Measurements from ENCODE around the gene RACGAP1. TPM values are rescaled to one million over a fixed set of nuclear protein-coding genes. Genes with fewer than 3 reads are reported as not detected.
A peak's percentile ranks its signal among the peaks of the same experiment; 100 is the strongest.

RACGAP1 gene
- total RNA-seq, 2 experiments from 2014 or later: 3.0 to 3.3 TPM

GRCh38 chr12:50040657-50041056 lies 15.4 kb upstream of the RACGAP1 start:
- Histone ChIP-seq H3K4me1 (ENCODE audit: insufficient read depth, low read length) (no peaks in the 10 kb centered on the region), H3K27me3 (ENCODE audit: control insufficient read depth in 1 of 2, insufficient read depth in 2 of 2, low read length in 2 of 2) (peaks cover 0 to 3% of the 10 kb centered on the region in 2 experiments), H3K27ac (ENCODE audit: low read depth in 1 of 2, low read length in 2 of 2) (no peak overlapping the region), H3K36me3 (ENCODE audit: insufficient read depth, low read length) (no peaks in the 10 kb centered on the region), H3K4me3 (ENCODE audit: low read length) (no peak overlapping the region), H3K9me3 (ENCODE audit: control insufficient read depth in 1 of 2, insufficient read depth in 1 of 2, low read length in 2 of 2) (no peaks in the 10 kb centered on the region)
- no peak overlapping the region for H3K27ac Mint-ChIP-seq
- ATAC-seq (ENCODE audit: poor library complexity): no peak
- no peak for DNase-seq
- ChIA-PET CTCF (interaction anchor here (2.4 kb wide), 1 partner anchor 16 kb away, joined by 19 read pairs; the partner anchor contains the start of gene ASIC1), POLR2A (no interaction called here)
- H3K36me3 Mint-ChIP-seq (ENCODE audit: low read depth): no peaks in the 10 kb centered on the region
- H3K9me3 Mint-ChIP-seq: no peaks in the 10 kb centered on the region
- TF ChIP-seq CTCF (IDR thresholded peaks at IDR 0.05): no peak
- peaks cover 9% of the 10 kb centered on the region for H3K27me3 Mint-ChIP-seq
- H3K4me1 Mint-ChIP-seq (ENCODE audit: low read depth): no peaks in the 10 kb centered on the region
- no peak overlapping the region for H3K4me3 Mint-ChIP-seq
- intact Hi-C loops (cut with DNase I, micrococcal nuclease): no loop called here

- no peaks in the 10 kb centered on the region for H3K36me3 Mint-ChIP-seq (ENCODE audit: low read depth)
- H3K27ac ChIP-seq (ENCODE audit: low read depth in 1 of 2, low read length in 2 of 2): no peak overlapping the region
- H3K36me3 ChIP-seq (ENCODE audit: insufficient read depth, low read length): no peaks in the 10 kb centered on the region
- H3K4me1 ChIP-seq (ENCODE audit: insufficient read depth, low read length): no peaks in the 10 kb centered on the region
- peak; percentile 73 for ATAC-seq (ENCODE audit: poor library complexity)
- no peaks in the 10 kb centered on the region for H3K4me1 Mint-ChIP-seq (ENCODE audit: low read depth)
- peak; percentile 68 to 89 (median 79) for DNase-seq
- peak; percentile 87 for TF ChIP-seq CTCF (IDR thresholded peaks at IDR 0.05)
- peaks cover 16% of the 10 kb centered on the region for H3K27me3 Mint-ChIP-seq
- no peak overlapping the region for H3K4me3 Mint-ChIP-seq
- H3K9me3 ChIP-seq (ENCODE audit: control insufficient read depth in 1 of 2, insufficient read depth in 1 of 2, low read length in 2 of 2): no peaks in the 10 kb centered on the region
- H3K9me3 Mint-ChIP-seq: no peaks in the 10 kb centered on the region
- H3K27me3 ChIP-seq (ENCODE audit: control insufficient read depth in 1 of 2, insufficient read depth in 2 of 2, low read length in 2 of 2): peaks cover 0 to 3% of the 10 kb centered on the region in 2 experiments
- H3K4me3 ChIP-seq (ENCODE audit: low read length): no peak overlapping the region
- ChIA-PET POLR2A (interaction anchor here (0.8 to 1.2 kb wide), 2 partner anchors 73 to 298 kb away, joined by 3 read pairs; partner anchors contain the start of genes COX14 and TMBIM6), CTCF (interaction anchor here (0.9 to 2.4 kb wide), 19 partner anchors 9 to 90 kb away, joined by 3 to 19 read pairs (median 5); partner anchors contain the start of genes ASIC1, COX14 and RACGAP1)
- intact Hi-C loops (cut with DNase I, micrococcal nuclease): loop anchor here (1.0 to 2.0 kb wide), 3 partner anchors 16 to 31 kb away; no protein-coding TSS in a partner anchor
- H3K27ac Mint-ChIP-seq: no peak overlapping the region
Observed at GRCh38 chr12:50039151-50039835, 14.0 kb upstream of the RACGAP1 start.

- Histone ChIP-seq H3K4me1 (ENCODE audit: insufficient read depth, low read length) (no peaks in the 10 kb centered on the region), H3K27me3 (ENCODE audit: control insufficient read depth in 1 of 2, insufficient read depth in 2 of 2, low read length in 2 of 2) (peaks cover 0 to 3% of the 10 kb centered on the region in 2 experiments), H3K27ac (ENCODE audit: low read depth in 1 of 2, low read length in 2 of 2) (no peak overlapping the region), H3K4me3 (ENCODE audit: low read length) (no peak overlapping the region), H3K9me3 (ENCODE audit: control insufficient read depth in 1 of 2, insufficient read depth in 1 of 2, low read length in 2 of 2) (no peaks in the 10 kb centered on the region), H3K36me3 (ENCODE audit: insufficient read depth, low read length) (no peaks in the 10 kb centered on the region)
- Mint-ChIP-seq H3K27me3 (peaks cover 23% of the 10 kb centered on the region), H3K4me3 (no peak overlapping the region), H3K9me3 (no peaks in the 10 kb centered on the region), H3K36me3 (ENCODE audit: low read depth) (no peaks in the 10 kb centered on the region), H3K27ac (no peak overlapping the region), H3K4me1 (ENCODE audit: low read depth) (no peaks in the 10 kb centered on the region)
- no peak for DNase-seq
- no peak for TF ChIP-seq CTCF (IDR thresholded peaks at IDR 0.05)
- intact Hi-C loops (cut with DNase I, micrococcal nuclease): loop anchor here in 1 of 2 experiments (2.0 kb wide), 1 partner anchor 16 kb away; no protein-coding TSS in a partner anchor
- POLR2A ChIA-PET: no interaction called here
- CTCF ChIA-PET: interaction anchor here (0.6 to 2.4 kb wide), 7 partner anchors 12 to 73 kb away, joined by 3 to 19 read pairs (median 8); partner anchors contain the start of genes ASIC1, COX14 and RACGAP1
- no peak for ATAC-seq (ENCODE audit: poor library complexity)
Observed at GRCh38 chr12:50038336-50038735, 13.0 kb upstream of the RACGAP1 start.

Data from CD4-positive, alpha-beta T cell (primary cell).